Coronary artery (tissue), 2 donors: ENCODE measurements around the gene TENT5A.
A peak's percentile ranks its signal among the peaks of the same experiment; 100 is the strongest.

ENCODE experiments used
- DNase-seq: peaks from one replicate; pipeline ENCODE4 v3.0.0-alpha.2; 2017; ENCODE audit warnings: low spot score
- H3K27ac ChIP-seq, 2 donors: fragments of 200-600 bp; sonication (generic); one replicate each; pipeline ENCODE4 v1.5.1; 2016 to 2019
- H3K4me3 ChIP-seq: fragments of 200-600 bp; sonication (generic); 2 replicates; pipeline ENCODE4 v1.5.1; 2016; ENCODE audit warnings: mild to moderate bottlenecking, moderate library complexity
- CTCF ChIP-seq: fragments of 200-600 bp; sonication (generic); IDR thresholded peaks from one replicate; pipeline ENCODE4 v1.5.1; 2019; ENCODE audit warnings: antibody characterized with exemption

TENT5A gene

GRCh38 chr6:81752921-81753710 is 635 bp upstream of the TENT5A start:
- no peak for TF ChIP-seq CTCF
- peak overlapping the region; percentile 94 to 98 for H3K27ac ChIP-seq
- peak; percentile 96 for DNase-seq
- peak overlapping the region; percentile 90 for H3K4me3 ChIP-seq

DNA sequence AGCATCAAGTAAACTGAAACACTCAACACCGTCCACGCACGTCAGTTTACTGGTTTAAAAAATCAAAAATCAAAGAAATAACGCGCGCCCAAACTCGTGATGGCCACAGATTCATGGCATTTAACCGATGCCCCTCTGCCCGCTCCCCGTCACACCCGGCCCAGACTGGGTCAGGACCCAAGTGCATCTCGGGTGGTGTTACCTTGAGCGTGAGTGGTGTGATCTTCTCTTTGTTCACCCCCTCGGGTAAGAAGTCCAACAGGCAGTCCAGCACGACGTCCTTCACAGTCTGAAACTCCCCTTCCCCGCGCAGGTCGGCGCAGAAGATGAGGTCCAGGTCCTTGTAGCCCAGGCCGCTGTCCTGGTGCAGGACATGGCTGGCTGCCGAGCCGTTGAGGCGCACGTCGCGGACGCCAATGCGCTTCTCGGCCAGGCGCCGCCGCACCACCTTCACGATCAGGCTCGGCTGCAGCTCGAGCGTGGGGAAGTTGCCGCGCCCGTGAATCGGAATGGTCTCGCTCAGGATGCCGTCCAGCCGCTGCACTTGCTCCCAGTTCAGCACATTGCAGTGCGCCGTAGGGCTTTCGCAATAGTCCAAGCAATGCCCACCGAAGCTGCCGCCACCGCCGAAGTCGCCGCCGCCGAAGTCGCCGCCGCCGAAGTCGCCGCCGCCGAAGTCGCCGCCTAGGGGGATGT is 945 bp downstream of the TENT5A start:
- no peak for TF ChIP-seq CTCF
- Histone ChIP-seq H3K27ac (peak overlapping the region; percentile 94 to 98), H3K4me3 (peak overlapping the region; percentile 90)
- DNase-seq = peak; percentile 82

- H3K4me3 ChIP-seq = peak overlapping the region; percentile 90
- TF ChIP-seq CTCF = no peak
- peak overlapping the region; percentile 94 to 98 for H3K27ac ChIP-seq
- no peak for DNase-seq
These were observed 1.6 kb downstream of the TENT5A start for GRCh38 chr6:81750681-81751387.

GRCh38 chr6:81750200-81750599 is 2.3 kb downstream of the TENT5A start:
- Histone ChIP-seq H3K27ac (peak overlapping the region; percentile 94 to 98), H3K4me3 (peak overlapping the region; percentile 90)
- no peak for TF ChIP-seq CTCF
- no peak for DNase-seq

DNA sequence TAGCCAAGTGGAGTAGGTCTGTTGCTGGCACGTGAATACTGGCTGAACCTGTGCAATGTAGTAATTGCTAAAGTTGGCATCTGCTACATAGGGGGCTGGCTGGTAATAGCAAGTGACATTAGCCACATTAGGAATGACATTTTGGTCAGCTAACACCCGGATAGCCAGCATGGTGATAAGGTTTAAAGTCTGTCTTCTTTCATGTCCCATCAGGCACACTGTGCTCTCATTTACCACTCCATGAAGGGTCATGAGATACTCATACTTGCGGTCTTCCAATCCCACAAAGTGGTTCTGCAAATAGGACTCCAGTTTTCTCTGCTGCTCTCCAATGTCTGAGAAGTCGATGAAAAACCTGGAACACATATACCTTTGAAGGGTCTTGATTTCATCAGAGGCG is 2.8 kb downstream of the TENT5A start:
- peak overlapping the region; percentile 94 to 98 for H3K27ac ChIP-seq
- peak overlapping the region; percentile 90 for H3K4me3 ChIP-seq
- no peak for TF ChIP-seq CTCF
- no peak for DNase-seq

DNA sequence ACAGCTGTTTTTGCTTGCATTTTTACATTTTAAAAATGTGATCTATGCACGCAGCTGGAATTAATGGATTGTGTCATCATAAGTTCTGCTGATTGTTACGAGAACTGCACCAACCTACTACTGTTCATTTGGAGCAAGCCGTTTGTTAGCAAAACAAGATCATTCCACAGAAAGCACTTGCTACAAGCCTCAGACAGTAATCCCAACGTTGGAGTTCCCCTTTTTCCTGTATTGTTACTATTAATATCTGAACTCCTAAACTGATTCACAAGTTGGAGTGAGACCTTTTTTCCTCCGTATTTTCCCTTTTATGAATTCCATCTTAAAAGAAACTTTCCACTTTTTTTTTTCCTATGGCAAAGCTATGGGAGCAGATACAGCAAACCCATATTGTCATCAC is 3.5 kb downstream of the TENT5A start:
- TF ChIP-seq CTCF = no peak
- Histone ChIP-seq H3K27ac (peak overlapping the region in 1 of 2 donors; percentile 94), H3K4me3 (peak overlapping the region; percentile 90)
- DNase-seq = no peak
